Prostate gland (tissue), 2 donors: ENCODE results near the gene TIGIT. TPM values are rescaled to one million over a fixed set of nuclear protein-coding genes. Genes with fewer than 3 reads are reported as not detected.

Experiments
- DNase-seq: peaks from one replicate; pipeline ENCODE4 v3.0.0-alpha.2; 2019; ENCODE audit warnings: low spot score
- H3K27ac ChIP-seq, 2 donors: fragments of 200-600 bp; sonication (generic); 2 replicates each; pipeline ENCODE4 v1.5.1; 2017 to 2019
- H3K27me3 ChIP-seq: fragments of 200-600 bp; sonication (generic); replicated peaks from 2 replicates; pipeline ENCODE4 v1.5.1; 2019; ENCODE audit not compliant: insufficient read depth
- H3K36me3 ChIP-seq, 2 donors: fragments of 200-600 bp; sonication (generic); 1 replicate in 1 of 2; 2 replicates in 1 of 2; pipeline versions ENCODE4 v1.5.1 to v1.8.1; 2017 to 2019
- H3K4me1 ChIP-seq: fragments of 200-600 bp; sonication (generic); replicated peaks from 2 replicates; pipeline ENCODE4 v1.5.1; 2019
- H3K4me3 ChIP-seq, 2 donors: fragments of 200-600 bp; sonication (generic); 2 replicates each; pipeline ENCODE4 v1.5.1; 2017 to 2019
- H3K9me3 ChIP-seq: fragments of 200-600 bp; sonication (generic); 2 replicates; pipeline ENCODE4 v1.5.1; 2017
- CTCF ChIP-seq, 4 experiments: fragments of 200-600 bp in 2 of 4; fragments of 450-650 bp in 2 of 4; sonication (generic) in 2 of 4; IDR thresholded peaks; 1 replicate in 3 of 4; 2 replicates in 1 of 4; pipeline ENCODE4 v1.5.1; 2016 to 2019; ENCODE audit warnings: antibody characterized with exemption in 4 of 4, mild to moderate bottlenecking in 2 of 4, moderate library complexity in 2 of 4
- POLR2A ChIP-seq: fragments of 450-650 bp; IDR thresholded peaks from one replicate; pipeline ENCODE4 v1.6.1; 2016; ENCODE audit warnings: antibody characterized with exemption, mild to moderate bottlenecking
- POLR2AphosphoS5 ChIP-seq: sonication (generic); formaldehyde crosslinking; IDR thresholded peaks from one replicate; pipeline ENCODE4 v1.6.1; 2017; ENCODE audit warnings: antibody characterized with exemption
- WGBS: methylation state at CpG from one replicate; pipeline ENCODE4 v1.1.5; 2018; 5-methylcytosine and 5-hydroxymethylcytosine counted together
- intact Hi-C: fragments of 100-400 bp; cut with DNase I; formaldehyde crosslinking; loops from one replicate; pipeline ENCODE4 v1.14.2; 2022
- total RNA-seq, 2 donors: library from RNA; depleted of rRNA; stranded (reverse); fragments of >200 nt; gene quantifications; one replicate each; pipeline ENCODE4 v1.1.0, GENCODE V29; 2016

The TIGIT gene
- under 1 TPM in 1 of 2 donors, not detected in 1; 0.40 TPM for total RNA-seq

- TF ChIP-seq POLR2AphosphoS5: no peak
- TF ChIP-seq POLR2A: no peak
- no peak for TF ChIP-seq CTCF (IDR thresholded peaks at IDR 0.05)
- no peak within 1 kb of the TSS for H3K4me3 ChIP-seq
- WGBS: 92% methylated on average over 7 of the region's 7 CpGs
- H3K9me3 ChIP-seq: no peaks in the 10 kb centered on the region
- H3K4me1 ChIP-seq: no peaks in the 10 kb centered on the region
- no peak within 1 kb of the TSS for H3K27ac ChIP-seq
- intact Hi-C loops: no loop called here
- H3K27me3 ChIP-seq: no peaks in the 10 kb centered on the region
- no peak for DNase-seq
- H3K36me3 ChIP-seq: no peaks in the 10 kb centered on the region
These were observed at the start of gene TIGIT for GRCh38 chr3:114293838-114294535. Gene TIGIT, plus strand, starts transcription at chr3:114294028. Its CDS starts 34 bp downstream, at chr3:114294062.

GRCh38 chr3:114252954-114253353 lies 40.9 kb upstream of the TIGIT start:
- H3K27me3 ChIP-seq: no peaks in the 10 kb centered on the region
- no peak for TF ChIP-seq CTCF (IDR thresholded peaks at IDR 0.05)
- no peak for TF ChIP-seq POLR2AphosphoS5
- no peak for TF ChIP-seq POLR2A
- no peaks in the 10 kb centered on the region for H3K36me3 ChIP-seq
- no peak overlapping the region for H3K27ac ChIP-seq
- intact Hi-C loops: no loop called here
- H3K9me3 ChIP-seq: no peaks in the 10 kb centered on the region
- H3K4me1 ChIP-seq: no peaks in the 10 kb centered on the region
- no peak overlapping the region for H3K4me3 ChIP-seq
- 91% methylated on average over 1 of the region's 1 CpG for WGBS
- DNase-seq: no peak

- no peak for DNase-seq
- intact Hi-C loops: no loop called here
These were observed 40.3 kb upstream of the TIGIT start for GRCh38 chr3:114253505-114253904.

GRCh38 chr3:114259566-114259965 lies 34.3 kb upstream of the TIGIT start:
- Histone ChIP-seq H3K4me3 (no peak overlapping the region), H3K27me3 (no peaks in the 10 kb centered on the region), H3K36me3 (no peaks in the 10 kb centered on the region), H3K4me1 (no peaks in the 10 kb centered on the region), H3K27ac (no peak overlapping the region), H3K9me3 (no peaks in the 10 kb centered on the region)
- no peak for DNase-seq
- TF ChIP-seq POLR2AphosphoS5 (no peak), POLR2A (no peak), CTCF (IDR thresholded peaks at IDR 0.05) (no peak)
- whole genome bisulfite sequencing: 95% methylated on average over 1 of the region's 1 CpG
- intact Hi-C loops: no loop called here

More at GRCh38 chr3:114253505-114253904, 40.3 kb upstream of the TIGIT start:
- Histone ChIP-seq H3K27ac (no peak overlapping the region), H3K4me1 (no peaks in the 10 kb centered on the region), H3K36me3 (no peaks in the 10 kb centered on the region), H3K4me3 (no peak overlapping the region), H3K27me3 (no peaks in the 10 kb centered on the region), H3K9me3 (no peaks in the 10 kb centered on the region)
- 83% methylated on average over 1 of the region's 1 CpG for WGBS
- no peak for TF ChIP-seq CTCF (IDR thresholded peaks at IDR 0.05)
- no peak for TF ChIP-seq POLR2A
- no peak for TF ChIP-seq POLR2AphosphoS5

GRCh38 chr3:114260152-114260551 lies 33.7 kb upstream of the TIGIT start:
- no peak for DNase-seq
- TF ChIP-seq POLR2AphosphoS5: no peak
- intact Hi-C loops: no loop called here
- Histone ChIP-seq H3K27me3 (no peaks in the 10 kb centered on the region), H3K9me3 (no peaks in the 10 kb centered on the region), H3K4me1 (no peaks in the 10 kb centered on the region), H3K4me3 (no peak overlapping the region), H3K27ac (no peak overlapping the region), H3K36me3 (no peaks in the 10 kb centered on the region)
